WTC11 (cell line): ENCODE results near the gene SPC24. TPM values are rescaled to one million over a fixed set of nuclear protein-coding genes. Genes with fewer than 3 reads are reported as not detected.
A peak's percentile ranks its signal among the peaks of the same experiment; 100 is the strongest.

ENCODE experiments used
- ATAC-seq: fragments of 200-7000 bp; cut with Tn5 transposase; 2 replicates; pipeline ENCODE4 v1.10.0; 2021; ENCODE audit warnings: mild to moderate bottlenecking, moderate library complexity
- CTCF ChIA-PET: fragments of 300-600 bp; sonication (Branson Sonifier 250); formaldehyde crosslinking; loops from one replicate; lab custom pipeline; 2021; ENCODE audit warnings: antibody characterized with exemption; lab: Charles Lee
- POLR2A ChIA-PET: fragments of 350-600 bp; sonication (Branson Sonifier 250); formaldehyde crosslinking; loops from one replicate; lab custom pipeline; 2021; ENCODE audit warnings: antibody characterized with exemption; lab: Charles Lee
- DNase-seq: peaks from one replicate; pipeline ENCODE4 v3.0.0; 2021; ENCODE audit warnings: low spot score
- H3K27ac Mint-ChIP-seq: 2 replicates; pipeline ENCODE4 v1.8.0; 2021; ENCODE audit warnings: mixed read lengths
- H3K27me3 Mint-ChIP-seq: 2 replicates; pipeline ENCODE4 v1.8.0; 2021; ENCODE audit warnings: low read depth, mild to moderate bottlenecking, moderate library complexity, mixed read lengths
- H3K36me3 Mint-ChIP-seq: 2 replicates; pipeline ENCODE4 v1.8.0; 2021; ENCODE audit warnings: mixed read lengths
- H3K4me1 Mint-ChIP-seq: 2 replicates; pipeline ENCODE4 v1.8.0; 2022; ENCODE audit warnings: mixed read lengths
- H3K4me3 Mint-ChIP-seq: 2 replicates; pipeline ENCODE4 v1.8.0; 2021; ENCODE audit warnings: mild to moderate bottlenecking, moderate library complexity, mixed read lengths
- H3K9me3 Mint-ChIP-seq: 2 replicates; pipeline ENCODE4 v1.8.0; 2021; ENCODE audit warnings: mixed read lengths
- AFF4 ChIP-seq: sonication (generic); formaldehyde crosslinking; IDR thresholded peaks from 2 replicates; pipeline ENCODE4 v1.8.1; 2023; ENCODE audit warnings: mild to moderate bottlenecking, missing genetic modification reagents, borderline replicate concordance
- ARID4B ChIP-seq: sonication (generic); formaldehyde crosslinking; IDR thresholded peaks from 2 replicates; pipeline ENCODE4 v1.8.0; 2023; ENCODE audit warnings: missing genetic modification reagents, mild to moderate bottlenecking, borderline replicate concordance
- CDX4 ChIP-seq: fragments of 250-450 bp; sonication (Bioruptor Pico); IDR thresholded peaks from 2 replicates; pipeline ENCODE4 v1.9.0; 2021; ENCODE audit warnings: moderate library complexity, mild to moderate bottlenecking, inconsistent platforms, borderline replicate concordance
- CREM ChIP-seq: sonication (generic); formaldehyde crosslinking; IDR thresholded peaks from 2 replicates; pipeline ENCODE4 v1.8.1; 2022; ENCODE audit warnings: mild to moderate bottlenecking, missing genetic modification reagents, moderate library complexity
- E2F1 ChIP-seq: sonication (generic); formaldehyde crosslinking; IDR thresholded peaks from 2 replicates; pipeline ENCODE4 v1.8.0; 2022; ENCODE audit warnings: mild to moderate bottlenecking, missing genetic modification reagents
- ELF4 ChIP-seq: sonication (generic); formaldehyde crosslinking; IDR thresholded peaks from 2 replicates; pipeline ENCODE4 v1.8.1; 2022; ENCODE audit warnings: low read depth, mild to moderate bottlenecking, moderate library complexity, missing genetic modification reagents
- ETV6 ChIP-seq: sonication (generic); formaldehyde crosslinking; IDR thresholded peaks from 2 replicates; pipeline ENCODE4 v1.8.1; 2022; ENCODE audit warnings: mild to moderate bottlenecking, missing genetic modification reagents
- FOXJ3 ChIP-seq: sonication (generic); formaldehyde crosslinking; IDR thresholded peaks from 2 replicates; pipeline ENCODE4 v1.9.0; 2021; ENCODE audit warnings: missing genetic modification reagents, mild to moderate bottlenecking, borderline replicate concordance
- IRF2 ChIP-seq: sonication (generic); formaldehyde crosslinking; IDR thresholded peaks from 2 replicates; pipeline ENCODE4 v1.8.0; 2022; ENCODE audit warnings: low read depth, missing genetic modification reagents, borderline replicate concordance
- MYBL2 ChIP-seq: sonication (generic); formaldehyde crosslinking; IDR thresholded peaks from 2 replicates; pipeline ENCODE4 v1.8.1; 2023; ENCODE audit warnings: mild to moderate bottlenecking, moderate library complexity, missing genetic modification reagents
- NR1H2 ChIP-seq: sonication (generic); formaldehyde crosslinking; IDR thresholded peaks from 2 replicates; pipeline ENCODE4 v1.9.0; 2021; ENCODE audit warnings: mild to moderate bottlenecking, moderate library complexity, missing genetic modification reagents
- NR3C1 ChIP-seq: sonication (generic); formaldehyde crosslinking; conservative IDR thresholded peaks from 2 replicates; pipeline ENCODE4 v1.8.1; 2023; ENCODE audit warnings: low read depth, mild to moderate bottlenecking, missing genetic modification reagents
- SMAD3 ChIP-seq: sonication (generic); formaldehyde crosslinking; IDR thresholded peaks from 2 replicates; pipeline ENCODE4 v1.8.0; 2022; ENCODE audit warnings: missing genetic modification reagents, mild to moderate bottlenecking, borderline replicate concordance
- TCF7 ChIP-seq: sonication (generic); formaldehyde crosslinking; IDR thresholded peaks from 2 replicates; pipeline ENCODE4 v1.8.0; 2022; ENCODE audit warnings: mild to moderate bottlenecking, low read depth, missing genetic modification reagents, moderate library complexity
- ZNF317 ChIP-seq: sonication (generic); formaldehyde crosslinking; IDR thresholded peaks from 2 replicates; pipeline ENCODE4 v1.8.1; 2023; ENCODE audit warnings: low read depth, mild to moderate bottlenecking, moderate library complexity, missing genetic modification reagents, borderline replicate concordance
- ZNF396 ChIP-seq: fragments of 250-450 bp; sonication (Bioruptor Pico); IDR thresholded peaks from 2 replicates; pipeline ENCODE4 v1.8.0; 2021; ENCODE audit warnings: mild to moderate bottlenecking, moderate library complexity, borderline replicate concordance
- ZNF423 ChIP-seq: fragments of 250-450 bp; sonication (Bioruptor Pico); IDR thresholded peaks from 2 replicates; pipeline ENCODE4 v2.1.2; 2022; ENCODE audit warnings: mild to moderate bottlenecking, moderate library complexity
- total RNA-seq: library from RNA; stranded (reverse); gene quantifications from 3 replicates; pipeline ENCODE4 v1.2.3, GENCODE V29; 2021

SPC24 gene
- total RNA-seq, 1 experiment from 2014 or later, result 62.2 TPM

GRCh38 chr19:11190501-11190900, 34.9 kb upstream of the SPC24 start:
- CTCF ChIA-PET, result interaction anchor here (1.0 to 2.0 kb wide), 2 partner anchors 13 to 65 kb away, joined by 3 to 5 read pairs; no protein-coding TSS in a partner anchor
- TF ChIP-seq E2F1, result no peak
- no peak for TF ChIP-seq ARID4B (CRISPR knock-in tag)
- TF ChIP-seq ZNF317, result no peak
- TF ChIP-seq ELF4 (CRISPR knock-in tag), result no peak
- TF ChIP-seq CREM (CRISPR knock-in tag), result no peak
- no peak for TF ChIP-seq MYBL2 (CRISPR knock-in tag)
- no peak for TF ChIP-seq SMAD3 (CRISPR knock-in tag)
- no peak for TF ChIP-seq CDX4
- TF ChIP-seq AFF4 (CRISPR knock-in tag), result no peak
- TF ChIP-seq ZNF423, result no peak
- no peak for TF ChIP-seq FOXJ3 (CRISPR knock-in tag)
- TF ChIP-seq IRF2 (CRISPR knock-in tag), result no peak
- no peak for TF ChIP-seq TCF7 (CRISPR knock-in tag)
- TF ChIP-seq ETV6 (CRISPR knock-in tag), result no peak
- TF ChIP-seq NR1H2 (CRISPR knock-in tag), result no peak
- no peak for TF ChIP-seq NR3C1 (CRISPR knock-in tag)
- TF ChIP-seq ZNF396 (CRISPR knock-in tag), result no peak
- H3K4me3 Mint-ChIP-seq, result no peak overlapping the region

More at GRCh38 chr19:11190501-11190900, 34.9 kb upstream of the SPC24 start:
- peaks cover 14% of the 10 kb centered on the region; the same call in 1 of the 2 replicates for H3K36me3 Mint-ChIP-seq
- no peaks in the 10 kb centered on the region for H3K27me3 Mint-ChIP-seq
- H3K27ac Mint-ChIP-seq, result peak overlapping the region; percentile 49
- no peak for ATAC-seq
- POLR2A ChIA-PET, result no interaction called here
- peaks cover 1% of the 10 kb centered on the region for H3K4me1 Mint-ChIP-seq
- H3K9me3 Mint-ChIP-seq, result no peaks in the 10 kb centered on the region
- DNase-seq, result no peak
